Stomach smooth muscle (tissue), 2 donors: ENCODE results near the gene PCNT.
"Not testable (repeated sequence)": the region's sequence is repeated elsewhere in the genome, so short reads cannot be mapped to it uniquely, and the experiment has no call there.

Experiments
- H3K27ac ChIP-seq: one replicate; pipeline ENCODE4 v1.7.0; 2013; ENCODE audit warnings: mild to moderate bottlenecking, low read length, inconsistent platforms
- H3K27me3 ChIP-seq, 2 donors: one replicate each; pipeline ENCODE4 v1.7.0; 2013; ENCODE audit warnings: low read length in 2 of 2; ENCODE audit not compliant: insufficient read depth in 2 of 2, control insufficient read depth in 1 of 2
- H3K36me3 ChIP-seq, 2 donors: one replicate each; pipeline ENCODE4 v1.7.0; 2013; ENCODE audit warnings: low read length in 2 of 2; ENCODE audit not compliant: control insufficient read depth in 2 of 2, insufficient read depth in 2 of 2
- H3K4me1 ChIP-seq: one replicate; pipeline ENCODE4 v1.7.0; 2013; ENCODE audit warnings: low read length; ENCODE audit not compliant: control insufficient read depth, insufficient read depth
- H3K4me3 ChIP-seq, 2 donors: one replicate each; pipeline ENCODE4 v1.7.0; 2013; ENCODE audit warnings: low read length in 2 of 2
- H3K9ac ChIP-seq, 2 donors: one replicate each; pipeline ENCODE4 v1.7.0; 2013; ENCODE audit warnings: low read length in 2 of 2, mild to moderate bottlenecking in 1 of 2
- H3K9me3 ChIP-seq, 2 donors: one replicate each; pipeline ENCODE4 v1.7.0; 2013; ENCODE audit warnings: low read length in 2 of 2; ENCODE audit not compliant: control insufficient read depth in 2 of 2
- donor health status: healthy.
- donor health status: Pancreatic carcinoma.

The PCNT gene

DNA sequence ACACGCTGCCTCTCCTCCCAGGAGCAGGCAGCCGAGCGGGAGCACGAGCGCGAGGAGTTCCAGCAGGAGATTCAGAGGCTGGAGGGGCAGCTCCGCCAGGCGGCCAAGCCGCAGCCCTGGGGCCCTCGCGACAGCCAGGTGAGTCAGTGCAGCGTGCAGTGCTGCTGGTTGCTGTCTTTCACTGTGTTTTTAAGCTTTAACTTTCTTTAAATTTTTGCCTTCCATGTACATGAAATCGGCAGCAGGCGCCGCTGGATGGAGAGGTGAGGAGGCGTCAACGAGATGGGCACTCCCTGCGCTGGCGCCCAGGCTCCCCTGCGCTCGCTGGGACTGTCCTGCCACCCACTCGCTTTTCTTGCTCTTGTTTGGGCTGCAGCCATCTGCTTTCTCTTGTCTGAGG is 74.0 kb downstream of the PCNT start:
- peaks cover 18 to 42% of the 10 kb centered on the region in 2 donors for H3K36me3 ChIP-seq
- H3K9ac ChIP-seq = no peak overlapping the region
- no peak overlapping the region for H3K27ac ChIP-seq
- H3K9me3 ChIP-seq = no peaks in the 10 kb centered on the region
- H3K27me3 ChIP-seq = no peaks in the 10 kb centered on the region
- peaks cover 4% of the 10 kb centered on the region for H3K4me1 ChIP-seq
- no peak overlapping the region for H3K4me3 ChIP-seq

DNA sequence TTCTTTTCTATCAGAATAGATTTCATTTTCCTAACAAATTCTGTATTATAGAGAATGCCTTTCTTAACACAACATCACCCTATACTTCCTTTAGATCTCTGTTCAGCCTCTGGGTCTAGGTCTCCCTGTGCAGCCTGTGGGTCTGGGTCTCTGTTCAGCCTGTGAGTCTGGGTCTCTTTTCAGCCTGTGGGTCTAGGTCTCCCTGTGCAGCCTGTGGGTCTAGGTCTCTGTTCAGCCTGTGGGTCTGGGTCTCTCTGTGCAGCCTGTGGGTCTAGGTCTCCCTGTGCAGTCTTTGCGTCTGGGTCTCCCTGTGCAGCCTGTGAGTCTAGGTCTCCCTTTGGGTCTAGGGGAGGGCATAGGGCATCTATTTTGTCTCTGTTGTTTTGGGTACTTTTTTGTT is 75.2 kb downstream of the PCNT start:
- Histone ChIP-seq H3K36me3 (peaks cover 15 to 47% of the 10 kb centered on the region in 2 donors), H3K4me1 (no peaks in the 10 kb centered on the region), H3K27ac (no peak overlapping the region), H3K9me3 (no peaks in the 10 kb centered on the region), H3K27me3 (no peaks in the 10 kb centered on the region), H3K9ac (no peak overlapping the region), H3K4me3 (no peak overlapping the region)

GRCh38 chr21:46399686-46400085 is 75.7 kb downstream of the PCNT start:
- Histone ChIP-seq H3K27me3 (no peaks in the 10 kb centered on the region), H3K36me3 (peaks cover 13 to 48% of the 10 kb centered on the region in 2 donors), H3K4me1 (no peaks in the 10 kb centered on the region), H3K4me3 (no peak overlapping the region), H3K9ac (no peak overlapping the region), H3K9me3 (no peaks in the 10 kb centered on the region), H3K27ac (no peak overlapping the region)

DNA sequence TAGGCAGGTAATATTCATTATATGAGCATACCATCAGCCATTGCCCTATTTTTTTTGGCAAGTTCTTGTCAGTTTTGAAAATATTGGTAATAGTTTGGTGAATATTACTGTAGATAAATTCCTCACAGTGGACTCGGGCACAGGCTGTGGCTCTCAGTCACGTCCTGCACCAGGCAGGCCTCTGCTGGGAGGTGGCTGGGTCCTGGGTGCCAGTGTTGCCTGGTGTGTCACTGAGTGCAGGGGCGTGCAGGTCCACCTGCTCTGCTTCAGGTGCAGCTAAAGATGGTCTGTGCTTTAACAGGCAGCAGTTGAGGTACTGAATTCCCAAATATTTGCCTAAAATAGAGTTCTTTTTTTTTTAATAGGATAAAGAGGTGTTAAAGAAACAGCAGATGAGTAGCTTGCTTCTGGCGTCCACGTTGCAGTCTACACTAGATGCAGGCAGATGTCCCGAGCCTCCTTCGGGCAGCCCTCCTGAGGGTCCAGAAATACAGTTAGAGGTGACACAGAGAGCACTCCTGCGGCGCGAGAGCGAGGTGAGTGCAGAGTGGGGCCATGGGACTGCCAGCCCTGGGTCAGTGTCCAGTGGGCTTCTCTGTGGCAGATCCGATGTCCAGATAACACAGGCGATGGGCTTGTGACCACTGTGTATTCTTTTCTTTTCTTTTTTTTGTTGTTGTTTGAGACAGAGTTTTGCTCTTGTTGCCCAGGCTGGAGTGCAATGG is 77.4 kb downstream of the PCNT start:
- H3K27ac ChIP-seq = no peak overlapping the region
- no peaks in the 10 kb centered on the region for H3K4me1 ChIP-seq
- H3K27me3 ChIP-seq = no peaks in the 10 kb centered on the region
- H3K36me3 ChIP-seq = peaks cover 13 to 46% of the 10 kb centered on the region in 2 donors
- H3K9me3 ChIP-seq = no peaks in the 10 kb centered on the region
- no peak overlapping the region for H3K4me3 ChIP-seq
- no peak overlapping the region for H3K9ac ChIP-seq

- Histone ChIP-seq H3K27ac (no peak overlapping the region), H3K9ac (no peak overlapping the region), H3K9me3 (no peaks in the 10 kb centered on the region), H3K4me1 (no peaks in the 10 kb centered on the region), H3K4me3 (no peak overlapping the region), H3K36me3 (peaks cover 13 to 40% of the 10 kb centered on the region in 2 donors), H3K27me3 (no peaks in the 10 kb centered on the region)
Observed at GRCh38 chr21:46402421-46402820, 78.5 kb downstream of the PCNT start.

GRCh38 chr21:46403234-46403811 is 79.4 kb downstream of the PCNT start:
- H3K36me3 ChIP-seq = peaks cover 8 to 32% of the 10 kb centered on the region in 2 donors
- H3K27me3 ChIP-seq, H3K4me3 ChIP-seq, H3K9me3 ChIP-seq, H3K9ac ChIP-seq, H3K4me1 ChIP-seq, H3K27ac ChIP-seq: not testable (repeated sequence)

DNA sequence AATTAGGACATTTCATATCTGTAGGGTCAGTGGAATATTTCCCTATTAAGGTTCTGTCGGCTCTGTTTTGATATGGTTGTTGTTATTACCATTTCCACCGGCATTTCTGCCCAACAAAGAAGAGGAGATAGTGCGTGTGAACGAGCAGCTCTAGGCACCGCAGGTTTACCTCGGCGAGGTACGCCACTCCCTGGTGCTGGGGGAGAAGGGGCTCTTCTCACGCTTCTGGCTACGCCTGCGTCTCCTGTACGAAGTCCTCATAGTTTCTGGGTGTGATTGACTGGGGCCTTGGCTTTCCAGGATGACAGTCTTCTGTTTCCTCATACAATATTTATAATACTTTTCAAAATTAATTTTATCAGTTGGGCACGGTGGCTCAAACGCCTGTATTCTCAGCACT is 80.3 kb downstream of the PCNT start:
- Histone ChIP-seq H3K36me3 (peaks cover 8 to 26% of the 10 kb centered on the region in 2 donors), H3K4me3 (no peak overlapping the region)

DNA sequence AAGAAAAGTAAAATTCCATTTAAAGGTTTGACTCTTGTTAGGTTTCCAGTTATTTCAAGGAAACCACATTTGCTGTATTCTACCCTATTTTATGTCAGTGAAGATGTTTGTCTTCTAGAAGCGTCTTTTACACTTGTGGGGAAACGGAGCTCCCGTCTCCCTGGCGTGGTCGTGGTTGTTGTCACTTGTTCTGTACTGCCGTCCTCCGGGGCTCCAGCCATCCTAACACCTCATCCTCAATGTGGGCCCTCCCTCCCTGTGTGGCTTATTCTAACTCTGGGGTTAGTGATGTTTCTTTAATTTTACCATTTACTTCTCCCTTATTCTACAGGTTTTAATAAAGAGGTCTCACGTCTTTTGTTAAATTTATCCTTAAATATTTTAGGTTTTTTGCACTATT is 82.0 kb downstream of the PCNT start:
- peaks cover 12 to 23% of the 10 kb centered on the region in 2 donors for H3K36me3 ChIP-seq
- H3K4me1 ChIP-seq = no peaks in the 10 kb centered on the region
- H3K9me3 ChIP-seq = no peaks in the 10 kb centered on the region
- no peak overlapping the region for H3K9ac ChIP-seq
- no peak overlapping the region for H3K4me3 ChIP-seq
- H3K27me3 ChIP-seq = no peaks in the 10 kb centered on the region
- H3K27ac ChIP-seq = no peak overlapping the region

More for the DNA sequence above, 80.3 kb downstream of the PCNT start:
- Histone ChIP-seq H3K27me3 (no peaks in the 10 kb centered on the region), H3K9me3 (no peaks in the 10 kb centered on the region), H3K4me1 (no peaks in the 10 kb centered on the region), H3K27ac (no peak overlapping the region), H3K9ac (no peak overlapping the region)

GRCh38 chr21:46409641-46410406 is 85.9 kb downstream of the PCNT start:
- Histone ChIP-seq H3K27ac (no peak overlapping the region), H3K4me3 (no peak overlapping the region), H3K4me1 (no peaks in the 10 kb centered on the region), H3K36me3 (peaks cover 9 to 22% of the 10 kb centered on the region in 2 donors), H3K9ac (no peak overlapping the region), H3K27me3 (no peaks in the 10 kb centered on the region), H3K9me3 (no peaks in the 10 kb centered on the region)

DNA sequence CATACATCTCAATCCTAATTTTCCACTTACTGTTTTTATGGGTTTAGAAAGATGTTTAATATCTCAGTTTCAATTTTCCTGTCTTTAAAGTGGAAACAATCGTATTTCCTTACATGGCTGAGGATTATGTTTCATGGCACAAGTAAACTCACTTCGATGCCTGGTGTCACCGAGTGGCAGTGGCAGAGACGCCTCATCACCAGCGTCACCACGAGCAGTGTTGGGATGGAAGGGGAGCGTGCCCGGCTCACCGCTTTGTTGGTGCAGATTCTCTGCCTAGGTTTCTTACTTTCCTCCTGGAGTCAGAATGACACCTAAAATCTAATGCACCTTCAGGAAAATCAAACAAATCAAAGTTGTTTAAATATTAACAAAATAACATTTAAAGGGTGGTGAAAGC is 86.6 kb downstream of the PCNT start:
- Histone ChIP-seq H3K4me3 (no peak overlapping the region), H3K9ac (no peak overlapping the region), H3K36me3 (peaks cover 9 to 25% of the 10 kb centered on the region in 2 donors), H3K27me3 (no peaks in the 10 kb centered on the region), H3K4me1 (no peaks in the 10 kb centered on the region), H3K9me3 (no peaks in the 10 kb centered on the region), H3K27ac (no peak overlapping the region)
